AG04450 (cell line): Measurements from ENCODE around the gene CALD1. TPM values are rescaled to one million over a fixed set of nuclear protein-coding genes. Genes with fewer than 3 reads are reported as not detected.

Experiments used
- CTCF ChIA-PET: fragments of 300-600, 350-600 bp; formaldehyde crosslinking; extraction: SDS; loops from one replicate; lab custom pipeline; 2022; ENCODE audit warnings: antibody characterized with exemption, inconsistent platforms; lab: Charles Lee
- POLR2A ChIA-PET: fragments of 350-600 bp; formaldehyde crosslinking; extraction: SDS; loops from one replicate; lab custom pipeline; 2021; ENCODE audit warnings: antibody characterized with exemption, inconsistent platforms; lab: Yijun Ruan, JAX
- DNase-seq: peaks from one replicate; pipeline ENCODE4 v3.0.0-alpha.2; 2011; ENCODE audit warnings: low read depth, low spot score
- H3K27ac ChIP-seq: one replicate; pipeline ENCODE4 v1.5.1; 2012; ENCODE audit warnings: low read depth, low read length, control low read depth
- H3K27me3 ChIP-seq: one replicate; pipeline ENCODE4 v1.6.0; 2012; ENCODE audit warnings: low read length; ENCODE audit not compliant: control insufficient read depth, insufficient read depth
- H3K4me3 ChIP-seq: 2 replicates; pipeline ENCODE4 v1.5.1; 2011; ENCODE audit warnings: mild to moderate bottlenecking, low read depth, low read length, control low read depth
- H3K9me3 ChIP-seq: 2 replicates; pipeline ENCODE4 v1.5.1; 2012; ENCODE audit warnings: low read length; ENCODE audit not compliant: control insufficient read depth, insufficient read depth
- CTCF ChIP-seq: IDR thresholded peaks from 2 replicates; pipeline ENCODE4 v1.5.1; 2011; ENCODE audit warnings: low read depth, low read length, control low read depth, inconsistent platforms
- polyA plus RNA-seq: library from polyadenylated mRNA; depleted of rRNA; stranded (reverse); fragments of >200 nt; gene quantifications from 2 replicates; pipeline ENCODE4 v1.2.3, GENCODE V29; 2011

The CALD1 gene
- polyA plus RNA-seq, 1 experiment = 804 TPM

- no peak overlapping the region for H3K27ac ChIP-seq
- H3K4me3 ChIP-seq = no peak overlapping the region
- H3K27me3 ChIP-seq = no peaks in the 10 kb centered on the region
- TF ChIP-seq CTCF = no peak
- ChIA-PET POLR2A (no interaction called here), CTCF (interaction anchor here (0.6 to 1.5 kb wide), 3 partner anchors 13 to 75 kb away, joined by 3 to 4 read pairs (median 3); no protein-coding TSS in a partner anchor)
- no peaks in the 10 kb centered on the region for H3K9me3 ChIP-seq
- DNase-seq = no peak
Observed at GRCh38 chr7:134878746-134879357, 99.4 kb downstream of the CALD1 start.

GRCh38 chr7:134879815-134880475, 100.5 kb downstream of the CALD1 start:
- CTCF ChIA-PET = interaction anchor here (0.9 to 1.5 kb wide), 2 partner anchors 14 to 74 kb away, joined by 3 to 4 read pairs; no protein-coding TSS in a partner anchor
- no peak overlapping the region for H3K27ac ChIP-seq
- POLR2A ChIA-PET = no interaction called here
- no peak for DNase-seq
- H3K27me3 ChIP-seq = no peaks in the 10 kb centered on the region
- no peaks in the 10 kb centered on the region for H3K9me3 ChIP-seq
- TF ChIP-seq CTCF = no peak
- no peak overlapping the region for H3K4me3 ChIP-seq

GRCh38 chr7:134882481-134882880, 103.0 kb downstream of the CALD1 start:
- no peak overlapping the region for H3K4me3 ChIP-seq
- no peak overlapping the region for H3K27ac ChIP-seq
- no peak for TF ChIP-seq CTCF
- CTCF ChIA-PET = no interaction called here
- DNase-seq = no peak
- POLR2A ChIA-PET = no interaction called here
- no peaks in the 10 kb centered on the region for H3K27me3 ChIP-seq
- no peaks in the 10 kb centered on the region for H3K9me3 ChIP-seq

GRCh38 chr7:134885967-134886352, 106.5 kb downstream of the CALD1 start:
- Histone ChIP-seq H3K9me3 (no peaks in the 10 kb centered on the region), H3K27me3 (no peaks in the 10 kb centered on the region), H3K27ac (peak overlapping the region; percentile 59), H3K4me3 (no peak overlapping the region)
- POLR2A ChIA-PET = interaction anchor here (0.6 to 1.1 kb wide), 7 partner anchors 12 to 127 kb away, joined by 3 to 4 read pairs (median 3); no protein-coding TSS in a partner anchor
- CTCF ChIA-PET = no interaction called here
- TF ChIP-seq CTCF = no peak
- DNase-seq = peak; percentile 66

- TF ChIP-seq CTCF = no peak
- Histone ChIP-seq H3K27me3 (no peaks in the 10 kb centered on the region), H3K4me3 (peak overlapping the region; percentile 3; the same call in 1 of the 2 replicates), H3K27ac (peak overlapping the region; percentile 63), H3K9me3 (no peaks in the 10 kb centered on the region)
- no peak for DNase-seq
- ChIA-PET POLR2A (interaction anchor here (0.7 to 1.1 kb wide), 5 partner anchors 33 to 107 kb away, joined by 3 to 4 read pairs (median 3); no protein-coding TSS in a partner anchor), CTCF (no interaction called here)
Observed at GRCh38 chr7:134886353-134887057, 107.1 kb downstream of the CALD1 start.
